NCI-H345 treated with DMSO at 0.1 percent for 48 hours (cell line): ENCODE measurements around the gene LHX6.

Experiments used
- DNase-seq: peaks from one replicate; lab custom pipeline; 2025; ENCODE audit not compliant: unreplicated experiment; lab: John Stamatoyannopoulos, UW

LHX6 gene

DNA sequence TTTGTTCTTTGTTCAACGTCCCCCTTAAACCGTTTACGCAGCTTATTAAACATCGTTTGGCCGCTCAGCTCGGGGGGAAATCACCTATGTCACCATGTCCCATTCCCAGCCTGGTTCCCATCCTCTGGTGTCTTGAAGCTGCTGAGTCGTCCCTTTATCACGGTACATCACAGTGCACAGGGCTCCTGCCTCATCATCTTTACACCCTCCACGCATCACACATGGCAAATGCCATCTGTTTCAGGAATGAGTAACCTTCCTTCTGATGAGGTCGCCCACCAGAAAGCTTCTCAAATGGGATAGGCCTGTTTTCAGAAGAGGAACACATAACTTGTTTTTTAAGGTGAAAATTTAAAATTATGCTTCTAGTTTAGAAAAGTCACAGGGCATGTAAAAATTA lies 7.9 kb upstream of the LHX6 start:
- no peak for DNase-seq

DNA sequence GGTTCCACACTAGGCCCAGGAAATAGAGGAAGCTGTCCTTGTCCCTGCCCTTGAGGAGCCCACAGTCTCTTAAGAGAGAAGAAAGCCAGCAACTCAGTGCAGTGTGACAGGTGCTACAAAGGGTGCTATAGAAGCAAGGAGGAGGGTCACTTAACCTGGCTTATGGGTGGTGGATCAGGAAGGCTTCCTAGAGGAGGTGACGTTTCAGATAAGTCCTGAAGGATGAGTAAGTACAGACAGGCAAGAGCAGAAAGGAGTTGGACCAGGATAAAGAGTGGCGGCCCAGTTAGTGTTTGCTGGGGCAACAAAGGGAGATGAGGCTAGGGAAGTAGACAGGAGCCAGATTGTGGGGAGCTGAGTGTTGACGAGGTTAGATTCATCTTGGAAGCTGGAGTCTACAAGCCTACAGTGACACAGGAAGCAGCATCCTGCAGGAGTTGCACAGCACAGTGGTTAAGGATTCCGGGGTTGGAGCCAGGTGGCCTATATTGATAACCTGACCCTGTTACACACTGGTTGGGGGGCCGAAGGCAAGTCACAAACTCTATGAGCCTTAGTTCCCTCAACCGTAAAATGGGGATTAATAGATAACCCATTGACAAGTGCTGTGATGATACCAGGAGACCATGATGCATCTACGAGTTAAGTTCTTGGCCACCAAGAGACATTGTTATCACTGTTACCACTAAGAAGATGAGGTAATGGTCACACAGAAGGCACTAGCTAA lies 5.4 kb upstream of the LHX6 start:
- no peak for DNase-seq

GRCh38 chr9:122232796-122233306 lies 4.1 kb upstream of the LHX6 start:
- DNase-seq, result no peak

DNA sequence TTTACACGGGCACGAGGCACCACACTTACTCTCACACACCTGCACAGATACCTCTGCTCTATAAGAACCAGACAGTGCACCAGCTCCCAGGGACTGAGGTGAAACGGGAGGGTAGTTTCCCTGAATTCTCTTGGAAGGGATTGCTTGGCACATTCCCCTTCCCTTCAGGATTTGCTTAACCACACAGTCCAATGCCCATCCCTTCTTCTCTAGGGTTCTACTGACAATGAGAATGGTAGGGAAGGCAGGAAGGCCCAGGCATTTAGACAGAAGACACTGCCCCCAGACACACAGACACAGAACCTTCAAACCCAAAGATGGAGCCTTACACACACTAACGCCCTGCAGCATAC lies 704 bp upstream of the LHX6 start:
- DNase-seq, result no peak

- no peak for DNase-seq
Measured at GRCh38 chr9:122228191-122228567, 578 bp downstream of the LHX6 start.

DNA sequence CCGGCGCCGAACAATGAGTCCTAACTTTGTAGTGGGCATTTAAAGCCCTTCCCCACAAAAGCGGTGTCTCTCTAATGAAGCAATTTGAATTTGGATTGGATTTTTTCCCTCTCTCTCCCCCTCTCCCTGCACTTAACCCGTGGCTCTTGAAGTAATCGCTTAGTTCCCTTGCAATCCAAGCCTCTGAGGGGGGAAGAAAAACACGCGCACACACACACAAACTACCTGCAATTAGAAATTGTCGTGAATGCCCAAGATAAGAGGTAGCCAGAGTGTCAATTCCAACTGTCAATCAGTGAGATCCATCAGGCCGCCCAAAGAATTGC lies 1.2 kb downstream of the LHX6 start:
- DNase-seq, result no peak

GRCh38 chr9:122226758-122227574 lies 1.8 kb downstream of the LHX6 start:
- no peak for DNase-seq

- no peak for DNase-seq
Measured at GRCh38 chr9:122226142-122226757, 2.5 kb downstream of the LHX6 start.

- DNase-seq, result no peak
Measured at GRCh38 chr9:122225312-122226141, 3.2 kb downstream of the LHX6 start.

DNA sequence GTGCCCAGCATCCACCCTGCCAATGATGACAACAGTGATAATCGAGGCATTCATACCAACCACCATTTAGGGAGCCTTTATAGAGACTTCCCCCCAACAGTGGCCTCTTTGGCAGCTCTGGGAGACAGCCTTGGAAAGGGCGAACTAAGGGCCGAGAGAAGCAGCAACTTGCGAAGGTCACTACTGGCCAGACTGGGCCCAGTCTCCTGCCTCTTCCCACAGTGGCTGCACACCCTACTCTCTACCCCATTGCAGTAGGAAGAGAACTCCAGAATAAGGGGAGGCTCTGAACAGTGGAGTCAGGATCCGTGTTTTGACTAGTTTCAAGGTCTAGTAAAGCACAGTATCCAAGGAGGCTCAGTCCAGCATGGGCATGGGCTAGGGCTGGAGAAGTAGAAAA lies 5.3 kb downstream of the LHX6 start:
- no peak for DNase-seq

GRCh38 chr9:122222791-122223190 lies 6.0 kb downstream of the LHX6 start:
- no peak for DNase-seq

DNA sequence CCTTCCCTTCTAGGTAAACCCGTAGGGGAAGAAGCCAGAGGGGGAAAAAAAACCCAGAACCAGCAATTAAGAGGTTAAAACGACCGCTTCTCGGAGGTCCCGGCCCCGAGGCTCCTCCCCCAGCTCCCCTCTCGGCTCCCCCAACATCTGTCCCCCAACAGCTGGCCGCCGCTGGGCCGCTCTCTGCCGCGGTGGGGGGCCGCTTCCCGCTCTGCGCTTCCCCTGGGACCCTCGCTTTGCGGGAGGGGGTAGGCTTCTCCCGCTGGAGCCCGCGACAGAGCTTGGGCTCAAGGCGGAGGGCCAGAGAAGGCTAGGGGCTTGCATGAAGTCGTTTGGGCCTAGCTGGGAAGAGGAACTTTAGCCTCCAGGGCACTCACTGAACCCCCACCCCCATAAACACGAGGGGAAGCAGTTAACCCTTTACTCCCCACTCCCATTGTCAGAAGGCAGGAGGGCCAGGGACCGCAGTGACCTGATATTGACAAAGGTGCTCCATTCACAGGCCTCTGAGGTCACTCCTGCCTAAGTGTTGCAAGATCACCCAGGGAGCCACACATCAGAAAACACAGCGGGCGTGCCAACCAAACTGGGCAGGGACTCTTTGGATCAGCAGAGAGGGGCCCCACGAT lies 7.5 kb downstream of the LHX6 start:
- DNase-seq, result no peak

DNA sequence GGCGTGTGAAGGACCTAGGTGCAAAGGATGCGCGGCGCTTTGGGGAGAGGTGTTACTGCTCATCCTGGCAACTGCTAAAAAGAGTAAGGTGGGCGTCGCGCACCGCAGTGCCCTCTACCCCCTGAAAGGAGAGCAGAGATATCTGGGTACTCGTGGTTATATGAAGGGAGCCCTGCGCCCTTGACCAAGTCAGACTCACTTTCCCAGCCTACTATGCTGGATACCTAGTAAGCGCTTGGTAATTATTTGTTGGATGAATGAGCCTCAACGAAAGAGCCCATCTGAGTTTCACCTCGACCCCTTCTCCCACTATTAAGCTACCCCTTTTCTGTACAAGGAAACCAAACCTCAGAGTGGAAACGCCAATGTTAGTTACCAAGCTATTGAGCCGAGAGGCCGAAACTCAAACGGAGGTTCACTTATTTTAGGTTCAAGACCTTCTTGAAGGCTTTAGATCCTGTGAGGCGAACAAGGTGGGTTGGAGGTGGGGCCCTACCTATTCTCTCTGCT lies 8.0 kb downstream of the LHX6 start:
- no peak for DNase-seq

GRCh38 chr9:122219856-122220672 lies 8.7 kb downstream of the LHX6 start:
- no peak for DNase-seq

DNA sequence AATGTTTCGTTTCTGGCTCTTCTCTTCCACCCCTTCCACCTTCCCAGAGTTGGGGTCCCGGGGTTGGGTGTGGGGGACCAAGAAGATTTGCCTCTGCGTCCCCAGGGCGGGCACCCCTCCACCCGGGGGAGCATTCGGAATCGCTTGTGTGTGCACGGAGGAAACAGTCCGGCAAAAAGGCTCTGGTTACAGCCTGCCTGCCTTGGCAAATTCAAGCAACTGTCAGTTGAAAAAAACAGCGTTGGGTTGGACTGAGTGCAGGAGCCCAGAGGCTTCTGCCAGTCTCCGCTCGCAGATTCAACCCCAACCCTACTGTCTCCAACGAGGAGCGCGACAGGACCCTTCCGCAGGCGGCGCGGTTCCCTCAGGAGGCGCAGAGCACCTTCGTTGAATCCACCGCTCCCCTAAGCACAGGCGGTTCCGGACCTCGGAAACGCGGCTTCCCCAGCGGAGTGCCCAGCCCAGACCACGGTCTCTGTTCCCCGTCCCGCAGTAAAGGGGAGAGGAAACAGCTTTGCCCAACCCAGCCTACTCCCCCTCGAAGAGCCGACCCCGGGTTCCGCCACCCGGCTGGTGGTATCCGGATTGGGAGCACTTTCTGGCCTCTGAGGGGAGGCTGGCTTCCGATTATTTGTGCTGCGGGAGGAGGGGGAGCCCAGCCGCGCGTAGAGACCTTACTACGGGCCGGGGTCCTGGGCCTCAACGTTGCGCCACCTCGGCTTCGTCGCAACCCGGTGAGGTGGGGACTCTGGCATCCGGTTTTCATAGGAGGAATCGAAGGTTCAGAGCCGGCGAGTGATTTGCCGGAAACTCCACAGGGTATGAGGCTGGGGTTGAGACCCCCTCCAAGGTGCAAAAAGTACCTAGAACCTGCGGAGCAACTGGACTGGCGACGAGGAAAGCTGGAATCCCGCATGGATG lies 9.6 kb downstream of the LHX6 start:
- DNase-seq, result no peak

- DNase-seq, result no peak
Measured at GRCh38 chr9:122218071-122218934, 10.5 kb downstream of the LHX6 start.

DNA sequence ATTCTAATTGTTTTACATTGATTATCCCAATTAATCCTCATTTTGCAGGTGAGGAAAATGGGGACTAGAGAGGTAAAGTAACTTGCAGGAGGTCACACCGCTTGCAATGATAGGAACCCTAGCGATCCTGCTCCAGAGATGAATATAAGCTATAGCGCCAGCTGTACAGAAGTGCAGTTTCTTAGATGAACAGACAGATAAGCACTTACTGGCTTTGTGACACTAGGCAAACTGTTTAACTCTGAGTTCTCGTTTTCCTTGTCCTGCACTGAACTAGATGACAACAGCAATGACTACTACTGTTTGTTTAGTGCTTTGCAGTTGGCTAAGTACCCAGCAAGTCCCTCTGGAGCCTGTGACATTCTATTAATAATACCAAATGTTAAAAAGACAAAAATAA lies 11.1 kb downstream of the LHX6 start:
- no peak for DNase-seq
